Measurements from ENCODE around the gene NEMP1.

DNA sequence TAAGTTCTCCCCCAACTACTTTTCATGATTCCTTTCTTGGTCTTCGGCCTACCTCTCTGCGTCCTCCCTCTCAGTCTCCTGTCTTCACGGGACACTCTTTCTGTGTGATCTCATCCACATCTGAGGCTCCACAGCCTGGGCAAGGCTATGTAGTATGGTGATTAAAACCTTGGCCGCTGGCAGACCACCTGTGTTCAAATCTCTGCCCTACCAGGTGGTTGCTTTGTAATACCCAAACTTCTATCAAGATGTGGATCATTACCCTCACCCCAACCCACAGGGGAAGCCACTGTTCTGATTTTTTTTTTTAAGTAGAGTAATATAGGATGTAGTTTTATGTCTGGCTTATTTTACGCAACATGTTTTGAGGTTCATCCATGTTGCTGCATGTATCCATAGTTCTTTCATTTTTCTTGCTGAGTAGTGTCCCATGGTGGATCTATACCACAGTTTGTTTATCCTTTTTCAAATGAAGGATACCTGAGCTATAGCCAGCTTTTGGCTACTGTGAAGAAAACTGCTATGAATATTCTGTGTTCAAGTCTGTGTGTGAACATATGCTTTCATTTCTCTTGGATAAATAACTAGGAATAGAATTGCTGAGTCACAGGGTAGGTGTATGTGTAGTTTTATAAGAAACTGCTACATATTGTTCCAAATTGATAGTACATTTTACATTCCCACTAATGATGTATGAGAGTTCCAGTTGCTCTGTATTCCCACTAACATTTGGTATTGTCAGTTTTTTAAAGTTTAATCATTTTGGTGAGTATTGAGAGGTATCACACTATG lies 40.9 kb upstream of the NEMP1 start:
- TF ChIP-seq, protein P1, sequence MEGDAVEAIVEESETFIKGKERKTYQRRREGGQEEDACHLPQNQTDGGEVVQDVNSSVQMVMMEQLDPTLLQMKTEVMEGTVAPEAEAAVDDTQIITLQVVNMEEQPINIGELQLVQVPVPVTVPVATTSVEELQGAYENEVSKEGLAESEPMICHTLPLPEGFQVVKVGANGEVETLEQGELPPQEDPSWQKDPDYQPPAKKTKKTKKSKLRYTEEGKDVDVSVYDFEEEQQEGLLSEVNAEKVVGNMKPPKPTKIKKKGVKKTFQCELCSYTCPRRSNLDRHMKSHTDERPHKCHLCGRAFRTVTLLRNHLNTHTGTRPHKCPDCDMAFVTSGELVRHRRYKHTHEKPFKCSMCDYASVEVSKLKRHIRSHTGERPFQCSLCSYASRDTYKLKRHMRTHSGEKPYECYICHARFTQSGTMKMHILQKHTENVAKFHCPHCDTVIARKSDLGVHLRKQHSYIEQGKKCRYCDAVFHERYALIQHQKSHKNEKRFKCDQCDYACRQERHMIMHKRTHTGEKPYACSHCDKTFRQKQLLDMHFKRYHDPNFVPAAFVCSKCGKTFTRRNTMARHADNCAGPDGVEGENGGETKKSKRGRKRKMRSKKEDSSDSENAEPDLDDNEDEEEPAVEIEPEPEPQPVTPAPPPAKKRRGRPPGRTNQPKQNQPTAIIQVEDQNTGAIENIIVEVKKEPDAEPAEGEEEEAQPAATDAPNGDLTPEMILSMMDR (IDR thresholded peaks at IDR 0.05; ENCODE audit: low read depth, low read length, missing input control) = no peak
- TF ChIP-seq RXRA (IDR thresholded peaks at IDR 0.05) = no peak
- no peak for TF ChIP-seq RAD21 (IDR thresholded peaks at IDR 0.05)
- TF ChIP-seq, protein P2, sequence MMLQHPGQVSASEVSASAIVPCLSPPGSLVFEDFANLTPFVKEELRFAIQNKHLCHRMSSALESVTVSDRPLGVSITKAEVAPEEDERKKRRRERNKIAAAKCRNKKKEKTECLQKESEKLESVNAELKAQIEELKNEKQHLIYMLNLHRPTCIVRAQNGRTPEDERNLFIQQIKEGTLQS (IDR thresholded peaks at IDR 0.05) = no peak
- TF ChIP-seq, protein P3, sequence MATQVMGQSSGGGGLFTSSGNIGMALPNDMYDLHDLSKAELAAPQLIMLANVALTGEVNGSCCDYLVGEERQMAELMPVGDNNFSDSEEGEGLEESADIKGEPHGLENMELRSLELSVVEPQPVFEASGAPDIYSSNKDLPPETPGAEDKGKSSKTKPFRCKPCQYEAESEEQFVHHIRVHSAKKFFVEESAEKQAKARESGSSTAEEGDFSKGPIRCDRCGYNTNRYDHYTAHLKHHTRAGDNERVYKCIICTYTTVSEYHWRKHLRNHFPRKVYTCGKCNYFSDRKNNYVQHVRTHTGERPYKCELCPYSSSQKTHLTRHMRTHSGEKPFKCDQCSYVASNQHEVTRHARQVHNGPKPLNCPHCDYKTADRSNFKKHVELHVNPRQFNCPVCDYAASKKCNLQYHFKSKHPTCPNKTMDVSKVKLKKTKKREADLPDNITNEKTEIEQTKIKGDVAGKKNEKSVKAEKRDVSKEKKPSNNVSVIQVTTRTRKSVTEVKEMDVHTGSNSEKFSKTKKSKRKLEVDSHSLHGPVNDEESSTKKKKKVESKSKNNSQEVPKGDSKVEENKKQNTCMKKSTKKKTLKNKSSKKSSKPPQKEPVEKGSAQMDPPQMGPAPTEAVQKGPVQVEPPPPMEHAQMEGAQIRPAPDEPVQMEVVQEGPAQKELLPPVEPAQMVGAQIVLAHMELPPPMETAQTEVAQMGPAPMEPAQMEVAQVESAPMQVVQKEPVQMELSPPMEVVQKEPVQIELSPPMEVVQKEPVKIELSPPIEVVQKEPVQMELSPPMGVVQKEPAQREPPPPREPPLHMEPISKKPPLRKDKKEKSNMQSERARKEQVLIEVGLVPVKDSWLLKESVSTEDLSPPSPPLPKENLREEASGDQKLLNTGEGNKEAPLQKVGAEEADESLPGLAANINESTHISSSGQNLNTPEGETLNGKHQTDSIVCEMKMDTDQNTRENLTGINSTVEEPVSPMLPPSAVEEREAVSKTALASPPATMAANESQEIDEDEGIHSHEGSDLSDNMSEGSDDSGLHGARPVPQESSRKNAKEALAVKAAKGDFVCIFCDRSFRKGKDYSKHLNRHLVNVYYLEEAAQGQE (IDR thresholded peaks at IDR 0.05) = no peak
- TF ChIP-seq FOXA1 (IDR thresholded peaks at IDR 0.05) = no peak
- no peak for TF ChIP-seq NR2F2 (IDR thresholded peaks at IDR 0.05)
- TF ChIP-seq YY1 (IDR thresholded peaks at IDR 0.05) = no peak
- TF ChIP-seq, protein P4, sequence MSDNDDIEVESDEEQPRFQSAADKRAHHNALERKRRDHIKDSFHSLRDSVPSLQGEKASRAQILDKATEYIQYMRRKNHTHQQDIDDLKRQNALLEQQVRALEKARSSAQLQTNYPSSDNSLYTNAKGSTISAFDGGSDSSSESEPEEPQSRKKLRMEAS (IDR thresholded peaks at IDR 0.05) = no peak
- TF ChIP-seq, protein P5, sequence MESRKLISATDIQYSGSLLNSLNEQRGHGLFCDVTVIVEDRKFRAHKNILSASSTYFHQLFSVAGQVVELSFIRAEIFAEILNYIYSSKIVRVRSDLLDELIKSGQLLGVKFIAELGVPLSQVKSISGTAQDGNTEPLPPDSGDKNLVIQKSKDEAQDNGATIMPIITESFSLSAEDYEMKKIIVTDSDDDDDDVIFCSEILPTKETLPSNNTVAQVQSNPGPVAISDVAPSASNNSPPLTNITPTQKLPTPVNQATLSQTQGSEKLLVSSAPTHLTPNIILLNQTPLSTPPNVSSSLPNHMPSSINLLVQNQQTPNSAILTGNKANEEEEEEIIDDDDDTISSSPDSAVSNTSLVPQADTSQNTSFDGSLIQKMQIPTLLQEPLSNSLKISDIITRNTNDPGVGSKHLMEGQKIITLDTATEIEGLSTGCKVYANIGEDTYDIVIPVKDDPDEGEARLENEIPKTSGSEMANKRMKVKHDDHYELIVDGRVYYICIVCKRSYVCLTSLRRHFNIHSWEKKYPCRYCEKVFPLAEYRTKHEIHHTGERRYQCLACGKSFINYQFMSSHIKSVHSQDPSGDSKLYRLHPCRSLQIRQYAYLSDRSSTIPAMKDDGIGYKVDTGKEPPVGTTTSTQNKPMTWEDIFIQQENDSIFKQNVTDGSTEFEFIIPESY (IDR thresholded peaks at IDR 0.05) = no peak
- TF ChIP-seq SP1 (IDR thresholded peaks at IDR 0.05) = no peak

Measured in liver (tissue), 3 donors.